Measurements from ENCODE around the gene TEX26. TPM values are rescaled to one million over a fixed set of nuclear protein-coding genes. Genes with fewer than 3 reads are reported as not detected.
"Not testable (repeated sequence)": the region's sequence is repeated elsewhere in the genome, so short reads cannot be mapped to it uniquely, and the experiment has no call there.

TEX26 gene
- total and polyA plus RNA-seq, 7 donors = not detected

DNA sequence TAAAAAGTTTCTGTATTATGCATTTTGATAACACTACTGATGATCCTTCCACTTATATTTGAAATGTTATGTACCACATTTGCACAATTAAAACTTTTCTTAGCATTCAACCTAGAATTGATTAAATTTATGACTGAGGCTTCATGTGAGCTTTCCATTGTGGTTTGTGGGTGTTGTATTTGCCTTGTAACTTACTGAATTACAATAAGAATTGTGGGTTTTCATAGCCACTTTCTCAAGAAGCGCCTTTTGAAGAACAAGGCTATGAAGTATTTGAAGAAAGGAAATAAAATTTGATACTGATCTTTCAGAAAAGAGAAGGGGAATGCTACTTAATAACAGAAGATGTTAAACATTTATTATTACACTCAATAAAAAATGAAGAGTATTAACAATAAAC is 7.0 kb upstream of the TEX26 start:
- TF ChIP-seq EP300 (IDR thresholded peaks at IDR 0.05) (no peak), POLR2AphosphoS5 (IDR thresholded peaks at IDR 0.05) (no peak), POLR2A (IDR thresholded peaks at IDR 0.05) (no peak)
- TF ChIP-seq, protein P1, sequence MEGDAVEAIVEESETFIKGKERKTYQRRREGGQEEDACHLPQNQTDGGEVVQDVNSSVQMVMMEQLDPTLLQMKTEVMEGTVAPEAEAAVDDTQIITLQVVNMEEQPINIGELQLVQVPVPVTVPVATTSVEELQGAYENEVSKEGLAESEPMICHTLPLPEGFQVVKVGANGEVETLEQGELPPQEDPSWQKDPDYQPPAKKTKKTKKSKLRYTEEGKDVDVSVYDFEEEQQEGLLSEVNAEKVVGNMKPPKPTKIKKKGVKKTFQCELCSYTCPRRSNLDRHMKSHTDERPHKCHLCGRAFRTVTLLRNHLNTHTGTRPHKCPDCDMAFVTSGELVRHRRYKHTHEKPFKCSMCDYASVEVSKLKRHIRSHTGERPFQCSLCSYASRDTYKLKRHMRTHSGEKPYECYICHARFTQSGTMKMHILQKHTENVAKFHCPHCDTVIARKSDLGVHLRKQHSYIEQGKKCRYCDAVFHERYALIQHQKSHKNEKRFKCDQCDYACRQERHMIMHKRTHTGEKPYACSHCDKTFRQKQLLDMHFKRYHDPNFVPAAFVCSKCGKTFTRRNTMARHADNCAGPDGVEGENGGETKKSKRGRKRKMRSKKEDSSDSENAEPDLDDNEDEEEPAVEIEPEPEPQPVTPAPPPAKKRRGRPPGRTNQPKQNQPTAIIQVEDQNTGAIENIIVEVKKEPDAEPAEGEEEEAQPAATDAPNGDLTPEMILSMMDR (IDR thresholded peaks at IDR 0.05) = no peak
- intact Hi-C loops (cut with DNase I) = no loop called here
- H3K4me3 ChIP-seq = no peak overlapping the region
- no peaks in the 10 kb centered on the region for H3K27me3 ChIP-seq
- no peak for DNase-seq
- no peaks in the 10 kb centered on the region for H3K4me1 ChIP-seq
- H3K27ac ChIP-seq = no peak overlapping the region
- H3K36me3 ChIP-seq = no peaks in the 10 kb centered on the region
- 68 to 90% methylated on average over 1 of the region's 1 CpG for WGBS, 2 donors
- H3K9me3 ChIP-seq = no peaks in the 10 kb centered on the region

DNA sequence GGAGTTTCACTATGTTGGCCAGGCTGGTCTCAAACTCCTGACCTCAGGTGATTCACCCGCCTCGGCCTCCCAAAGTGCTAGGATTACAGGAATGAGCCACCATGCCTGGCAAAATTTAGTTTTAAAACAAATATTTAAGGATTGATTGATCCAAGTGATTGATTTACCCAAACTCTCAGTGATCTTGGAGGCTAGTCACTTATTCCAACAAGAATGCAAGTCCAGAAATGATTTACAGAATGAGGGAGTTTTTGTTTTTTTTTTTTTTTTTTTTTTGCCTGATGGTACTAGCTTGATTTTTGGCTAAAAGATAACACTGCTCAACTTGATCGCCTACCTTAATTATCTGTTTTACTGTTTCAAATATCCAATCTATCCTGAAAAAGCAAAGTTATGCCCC is 5.7 kb upstream of the TEX26 start:
- no peak overlapping the region for H3K4me3 ChIP-seq
- TF ChIP-seq POLR2A (IDR thresholded peaks at IDR 0.05) (no peak), POLR2AphosphoS5 (IDR thresholded peaks at IDR 0.05) (no peak), EP300 (IDR thresholded peaks at IDR 0.05) (no peak)
- TF ChIP-seq, protein P1 (IDR thresholded peaks at IDR 0.05) = no peak
- no peaks in the 10 kb centered on the region for H3K4me1 ChIP-seq
- no peak overlapping the region for H3K27ac ChIP-seq
- intact Hi-C loops (cut with DNase I) = no loop called here
- 94 to 96% methylated on average over 3 of the region's 3 CpGs for WGBS, 2 donors
- H3K9me3 ChIP-seq = no peaks in the 10 kb centered on the region
- H3K27me3 ChIP-seq = no peaks in the 10 kb centered on the region
- no peak for DNase-seq
- H3K36me3 ChIP-seq = no peaks in the 10 kb centered on the region

DNA sequence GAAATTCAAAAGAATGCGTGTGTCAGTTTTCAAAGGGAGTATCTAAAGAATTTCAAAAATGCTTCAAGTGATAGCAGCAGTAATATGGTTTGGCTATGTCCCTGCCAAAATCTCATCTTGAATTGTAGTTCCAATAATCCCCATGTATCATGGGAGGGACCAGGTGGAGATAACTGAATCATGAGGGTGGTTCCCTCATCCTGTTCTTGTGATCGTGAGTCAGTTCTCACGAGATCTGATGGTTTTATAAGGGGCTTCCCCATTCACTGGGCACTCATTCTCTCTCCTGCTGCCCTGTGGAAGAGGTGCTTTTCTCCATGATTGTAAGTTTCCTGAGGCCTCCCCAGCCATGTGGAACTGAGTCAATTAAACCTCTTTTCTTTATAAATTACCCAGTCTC is 5.3 kb upstream of the TEX26 start:
- H3K4me1 ChIP-seq; intact Hi-C loops (cut with DNase I); H3K27me3 ChIP-seq; H3K27ac ChIP-seq; H3K4me3 ChIP-seq; H3K9me3 ChIP-seq; H3K36me3 ChIP-seq; DNase-seq: not testable (repeated sequence)
- 85 to 92% methylated on average over 3 of the region's 3 CpGs for WGBS, 2 donors
- TF ChIP-seq POLR2AphosphoS5 (IDR thresholded peaks at IDR 0.05) = peak in 1 of 4 donors; percentile 20

DNA sequence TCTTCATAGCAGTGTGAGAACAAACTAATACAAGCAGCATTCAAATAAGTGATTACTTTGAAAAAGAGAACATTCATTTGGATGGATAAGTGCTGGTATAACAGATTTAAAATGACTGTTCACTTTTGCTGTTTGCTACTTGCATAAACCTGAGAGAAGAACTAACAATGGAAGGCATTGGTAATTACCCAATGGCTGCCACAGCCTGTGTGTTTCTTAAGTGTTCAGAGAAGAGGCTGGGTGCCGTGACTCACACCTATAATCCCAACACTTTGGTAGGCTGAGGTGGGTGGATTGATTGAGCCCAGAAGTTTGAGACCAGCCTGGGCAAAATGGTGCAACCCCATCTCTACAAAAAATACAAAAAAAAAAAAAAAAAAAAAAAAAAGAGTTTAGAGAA is 4.9 kb upstream of the TEX26 start:
- Histone ChIP-seq H3K27me3 (peaks cover 0 to 2% (median 0%) of the 10 kb centered on the region in 3 donors), H3K27ac (no peak overlapping the region), H3K9me3 (no peaks in the 10 kb centered on the region), H3K36me3 (no peaks in the 10 kb centered on the region), H3K4me1 (no peaks in the 10 kb centered on the region), H3K4me3 (no peak overlapping the region)
- 84 to 97% methylated on average over 1 of the region's 1 CpG for WGBS, 2 donors
- no peak for DNase-seq
- TF ChIP-seq POLR2AphosphoS5 (IDR thresholded peaks at IDR 0.05) = no peak
- no peak for TF ChIP-seq EP300 (IDR thresholded peaks at IDR 0.05)
- no peak for TF ChIP-seq POLR2A (IDR thresholded peaks at IDR 0.05)
- TF ChIP-seq, protein P1 (IDR thresholded peaks at IDR 0.05) = no peak
- intact Hi-C loops (cut with DNase I) = no loop called here

DNA sequence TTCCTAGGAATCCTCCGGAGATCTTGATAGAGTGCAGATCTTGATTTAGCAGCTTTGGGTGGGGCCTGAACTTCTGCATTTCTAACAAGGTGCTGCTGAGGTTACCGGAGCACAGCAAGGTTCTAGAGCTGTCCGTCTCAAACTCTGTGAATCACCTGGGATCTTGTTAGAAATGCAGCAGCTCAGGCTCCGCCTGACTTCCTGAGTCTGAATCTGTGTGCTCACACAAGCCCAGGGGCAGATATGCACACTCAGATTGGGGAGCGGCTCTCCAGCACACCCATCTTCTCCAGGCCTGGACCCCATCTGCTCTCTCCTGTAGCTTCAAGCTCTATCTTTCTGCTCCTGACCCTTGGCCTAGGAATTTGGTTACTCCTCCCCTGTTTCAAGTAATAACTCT is 3.5 kb upstream of the TEX26 start:
- H3K4me3 ChIP-seq = no peak overlapping the region
- WGBS, 2 donors = 86 to 87% methylated on average over 5 of the region's 5 CpGs
- no peak overlapping the region for H3K27ac ChIP-seq
- intact Hi-C loops (cut with DNase I) = no loop called here
- no peak for DNase-seq
- H3K9me3 ChIP-seq = no peaks in the 10 kb centered on the region
- H3K36me3 ChIP-seq = no peaks in the 10 kb centered on the region
- H3K27me3 ChIP-seq = peaks cover 0 to 3% (median 0%) of the 10 kb centered on the region in 3 donors
- no peaks in the 10 kb centered on the region for H3K4me1 ChIP-seq
- TF ChIP-seq EP300 (IDR thresholded peaks at IDR 0.05) (no peak), POLR2AphosphoS5 (IDR thresholded peaks at IDR 0.05) (no peak), POLR2A (IDR thresholded peaks at IDR 0.05) (no peak)
- TF ChIP-seq, protein P1 (IDR thresholded peaks at IDR 0.05) = no peak

Data from sigmoid colon (tissue), 7 donors.